SK-N-SH (cell line): Measurements from ENCODE around the gene GJD3. TPM values are rescaled to one million over a fixed set of nuclear protein-coding genes. Genes with fewer than 3 reads are reported as not detected.
"Not testable (repeated sequence)": the region's sequence is repeated elsewhere in the genome, so short reads cannot be mapped to it uniquely, and the experiment has no call there.

Experiments used
- CTCF ChIA-PET: fragments of 300-600, 350-600 bp; formaldehyde crosslinking; extraction: SDS; loops from one replicate; lab custom pipeline; 2021; lab: Yijun Ruan, JAX
- POLR2A ChIA-PET: fragments of 350-600 bp; sonication (Branson Sonifier 250); formaldehyde crosslinking; extraction: SDS; loops from one replicate; lab custom pipeline; 2020; ENCODE audit warnings: antibody characterized with exemption, inconsistent platforms; lab: Yijun Ruan, JAX
- DNase-seq: peaks from one replicate; pipeline ENCODE4 v3.0.0; 2012
- H2AFZ ChIP-seq: fragments of 200-600 bp; sonication (generic); 2 replicates; pipeline ENCODE4 v1.8.1; 2016; ENCODE audit warnings: antibody characterized with exemption, mild to moderate bottlenecking, low read depth
- H3F3A ChIP-seq: fragments of 200-600 bp; sonication (generic); replicated peaks from 2 replicates; pipeline ENCODE3; 2016; ENCODE audit warnings: antibody characterized with exemption, mild to moderate bottlenecking; ENCODE audit not compliant: insufficient read depth
- H3K27ac ChIP-seq, 2 experiments: fragments of 200-500 bp in 1 of 2; fragments of 200-600 bp in 1 of 2; sonication (Bioruptor generic) in 1 of 2; sonication (generic), shearing (Covaris generic) in 1 of 2; 2 replicates each; pipeline versions ENCODE4 v1.5.1 to v1.6.1; 2014 to 2016; ENCODE audit warnings: low read depth in 2 of 2, inconsistent platforms in 1 of 2, low read length in 1 of 2, mild to moderate bottlenecking in 1 of 2, mixed read lengths in 1 of 2
- H3K27me3 ChIP-seq: fragments of 200-600 bp; sonication (generic), shearing (Covaris generic); 2 replicates; pipeline ENCODE4 v1.6.1; 2016; ENCODE audit warnings: mixed run types; ENCODE audit not compliant: insufficient read depth
- H3K36me3 ChIP-seq, 2 experiments: fragments of 200-500 bp in 1 of 2; fragments of 200-600 bp in 1 of 2; sonication (Bioruptor generic) in 1 of 2; sonication (generic) in 1 of 2; replicated peaks in 1 of 2; 2 replicates each; pipeline versions ENCODE3 to v1.5.1; 2014 to 2016; ENCODE audit warnings: low read length in 1 of 2, mild to moderate bottlenecking in 1 of 2; ENCODE audit not compliant: insufficient read depth in 2 of 2, control insufficient read depth in 1 of 2
- H3K4me1 ChIP-seq, 2 experiments: fragments of 200-500 bp in 1 of 2; fragments of 200-600 bp in 1 of 2; sonication (Bioruptor generic) in 1 of 2; sonication (generic), shearing (Covaris generic) in 1 of 2; 2 replicates each; pipeline versions ENCODE4 v1.5.1 to v1.6.1; 2014 to 2016; ENCODE audit warnings: low read depth in 1 of 2, low read length in 1 of 2, mixed run types in 1 of 2; ENCODE audit not compliant: insufficient read depth in 2 of 2, control insufficient read depth in 1 of 2
- H3K4me2 ChIP-seq: fragments of 200-600 bp; sonication (generic), shearing (Covaris generic); 2 replicates; pipeline ENCODE4 v1.6.1; 2017; ENCODE audit warnings: mixed run types
- H3K4me3 ChIP-seq, 2 experiments: fragments of 200-500 bp in 1 of 2; fragments of 200-600 bp in 1 of 2; sonication (Bioruptor generic) in 1 of 2; sonication (generic), shearing (Covaris generic) in 1 of 2; 2 replicates each; pipeline versions ENCODE4 v1.5.1 to v1.8.1; 2014 to 2016; ENCODE audit warnings: low read depth in 2 of 2, inconsistent platforms in 1 of 2, low read length in 1 of 2, mild to moderate bottlenecking in 1 of 2, mixed read lengths in 1 of 2, moderate library complexity in 1 of 2
- H3K79me2 ChIP-seq: fragments of 200-600 bp; sonication (generic); 2 replicates; pipeline ENCODE4 v1.8.1; 2017; ENCODE audit warnings: mild to moderate bottlenecking; ENCODE audit not compliant: insufficient read depth
- H3K9ac ChIP-seq: fragments of 200-600 bp; sonication (generic); 2 replicates; pipeline ENCODE4 v1.6.1; 2017; ENCODE audit warnings: mixed run types
- H3K9me2 ChIP-seq: fragments of 200-600 bp; sonication (generic); 2 replicates; pipeline ENCODE4 v1.6.1; 2017; ENCODE audit warnings: mixed run types
- H3K9me3 ChIP-seq: fragments of 200-600 bp; sonication (generic); 2 replicates; pipeline ENCODE4 v1.6.1; 2017; ENCODE audit warnings: mixed run types, mild to moderate bottlenecking, moderate library complexity
- H4K20me1 ChIP-seq: fragments of 200-600 bp; sonication (generic); 2 replicates; pipeline ENCODE4 v1.6.1; 2017; ENCODE audit warnings: mild to moderate bottlenecking, mixed run types; ENCODE audit not compliant: insufficient read depth
- CTCF ChIP-seq: fragments of 200-600 bp; sonication (generic); IDR thresholded peaks from 2 replicates; pipeline ENCODE4 v1.6.1; 2017; ENCODE audit warnings: antibody characterized with exemption, mild to moderate bottlenecking, moderate library complexity
- ELF1 ChIP-seq: IDR thresholded peaks from 2 replicates; pipeline ENCODE4 v1.4.0; 2012
- FOSL2 ChIP-seq: IDR thresholded peaks from 2 replicates; pipeline ENCODE4 v1.4.0; 2012; ENCODE audit warnings: low read depth, mild to moderate bottlenecking, moderate library complexity, borderline replicate concordance
- GABPA ChIP-seq: IDR thresholded peaks from 2 replicates; pipeline ENCODE4 v1.4.0; 2012; ENCODE audit warnings: low read depth, mild to moderate bottlenecking
- MAX ChIP-seq: IDR thresholded peaks from 2 replicates; pipeline ENCODE4 v1.4.0; 2012; ENCODE audit warnings: low read depth
- REST ChIP-seq: IDR thresholded peaks from 2 replicates; pipeline ENCODE4 v1.6.1; 2012; ENCODE audit warnings: mild to moderate bottlenecking, low read depth, low read length, moderate library complexity
- RXRA ChIP-seq: IDR thresholded peaks from 2 replicates; pipeline ENCODE4 v1.4.0; 2012; ENCODE audit warnings: low read depth, mild to moderate bottlenecking, borderline replicate concordance
- SIN3A ChIP-seq: IDR thresholded peaks from 2 replicates; pipeline ENCODE4 v1.6.1; 2012; ENCODE audit warnings: low read depth, mild to moderate bottlenecking, low read length, moderate library complexity, borderline replicate concordance
- TCF12 ChIP-seq: IDR thresholded peaks from 2 replicates; pipeline ENCODE4 v1.4.0; 2012
- USF2 ChIP-seq: fragments of 150-350 bp; IDR thresholded peaks from 2 replicates; pipeline ENCODE4 v1.6.1; 2017; ENCODE audit warnings: antibody characterized with exemption, low read length, low read depth, borderline replicate concordance
- YY1 ChIP-seq: IDR thresholded peaks from 2 replicates; pipeline ENCODE4 v1.4.0; 2012; ENCODE audit warnings: low read depth, mild to moderate bottlenecking
- ZBTB33 ChIP-seq: IDR thresholded peaks from 2 replicates; pipeline ENCODE4 v1.4.0; 2012; ENCODE audit warnings: low read depth, borderline replicate concordance
- WGBS: methylation state at CpG from one replicate; pipeline ENCODE4 v1.1.6; 2017; ENCODE audit warnings: low lambda C conversion rate; 5-methylcytosine and 5-hydroxymethylcytosine counted together
- polyA plus RNA-seq, 3 experiments: library from polyadenylated mRNA; depleted of rRNA; stranded (reverse); fragments of >200 nt; gene quantifications; 2 replicates each; pipeline ENCODE4 v1.2.3, GENCODE V29; 2012

Gene GJD3
- polyA plus RNA-seq, 1 of the 3 experiments (the other 2 are of a cell fraction): not detected

GRCh38 chr17:40410082-40410481, 45.5 kb upstream of the GJD3 start:
- H3K27ac ChIP-seq: 0 out of 4 replicates have a peak overlapping the region, but pooled peaks of 1 of the 2 experiments have one; percentile 0
- no peak overlapping the region for H3K9ac ChIP-seq
- no peaks in the 10 kb centered on the region for H3K27me3 ChIP-seq
- no peak overlapping the region for H3K4me2 ChIP-seq
- no peaks in the 10 kb centered on the region for H4K20me1 ChIP-seq
- no peaks in the 10 kb centered on the region for H3K4me1 ChIP-seq
- POLR2A ChIA-PET: no interaction called here
- TF ChIP-seq ELF1 (no peak), GABPA (no peak), MAX (no peak), CTCF (no peak), YY1 (no peak), REST (no peak), USF2 (no peak), RXRA (no peak), FOSL2 (no peak), ZBTB33 (no peak), SIN3A (no peak), TCF12 (no peak)
- TF ChIP-seq, all 33 proteins: peak for 0
- Histone ChIP-seq H3K9me2 (no peaks in the 10 kb centered on the region), H3K9me3 (no peaks in the 10 kb centered on the region), H3K79me2 (peaks cover 74% of the 10 kb centered on the region), H2AFZ (peak overlapping the region; percentile 80), H3K36me3 (peaks cover 35 to 65% of the 10 kb centered on the region in 2 experiments), H3F3A (peaks cover 28% of the 10 kb centered on the region), H3K4me3 (no peak overlapping the region)
- DNase-seq: no peak
- 88% methylated on average over 1 of the region's 1 CpG for WGBS
- CTCF ChIA-PET: interaction anchor here (0.8 to 16.1 kb wide), 6 partner anchors 10 to 123 kb away, joined by 3 to 175 read pairs (median 13); no protein-coding TSS in a partner anchor

- Histone ChIP-seq H3F3A (peaks cover 32% of the 10 kb centered on the region), H3K79me2 (peaks cover 68% of the 10 kb centered on the region), H3K36me3 (peaks cover 37 to 67% of the 10 kb centered on the region in 2 experiments)
- CTCF ChIA-PET: interaction anchor here (0.8 to 16.1 kb wide), 4 partner anchors 10 to 124 kb away, joined by 3 to 175 read pairs (median 11); no protein-coding TSS in a partner anchor
- H3K9me3 ChIP-seq, POLR2A ChIA-PET, H3K4me3 ChIP-seq, H3K9me2 ChIP-seq, H3K27ac ChIP-seq, H3K4me1 ChIP-seq, H4K20me1 ChIP-seq, H3K9ac ChIP-seq, H3K4me2 ChIP-seq, DNase-seq, H3K27me3 ChIP-seq, H2AFZ ChIP-seq: not testable (repeated sequence)
- WGBS: 95% methylated on average over 4 of the region's 4 CpGs
These were observed 45.0 kb upstream of the GJD3 start for GRCh38 chr17:40409540-40409939.
